ENCODE measurements around the gene CHCT1.

CHCT1 gene

DNA sequence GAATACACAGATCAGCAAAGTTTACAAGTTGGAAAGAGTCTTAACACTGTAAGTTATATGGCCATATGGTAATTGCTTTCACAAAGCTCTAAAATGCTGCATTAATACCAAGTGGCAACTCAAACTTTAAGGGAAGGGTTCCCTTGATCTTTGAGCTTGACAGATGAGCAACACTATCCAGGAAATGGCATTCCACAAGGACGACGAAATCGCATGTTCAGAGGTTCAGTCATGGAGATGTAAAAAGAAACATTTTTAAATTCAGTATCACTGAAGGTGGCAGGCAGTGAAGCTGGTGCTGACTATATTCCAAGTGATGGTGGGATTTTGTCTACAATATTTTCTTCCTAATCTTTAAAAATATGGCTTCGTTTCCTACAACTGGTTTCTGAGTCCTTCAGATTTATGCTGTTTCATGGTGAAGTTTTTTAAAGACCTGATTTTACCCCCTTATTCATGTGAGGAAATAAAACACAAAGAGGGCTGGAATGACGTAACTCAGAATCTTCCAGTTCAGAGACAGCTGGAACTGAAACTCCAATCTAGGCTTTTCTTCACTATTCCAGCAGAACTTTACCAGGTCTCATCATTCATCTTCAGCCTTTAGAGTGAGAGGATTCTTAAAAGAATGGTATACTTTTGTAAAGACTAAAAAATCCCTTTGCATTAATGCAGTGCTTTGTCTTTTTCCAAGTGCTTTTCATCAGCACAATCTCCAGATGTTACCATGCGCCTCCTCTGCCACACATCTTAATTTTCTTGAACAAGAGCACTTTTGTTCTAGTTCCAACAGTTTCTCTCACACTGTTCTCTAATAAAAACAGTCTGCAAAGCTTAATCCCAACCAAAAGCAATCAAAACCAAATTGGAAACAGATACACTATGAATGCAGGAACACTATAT, 20.2 kb downstream of the CHCT1 start:
- DNase-seq (ENCODE audit: low read depth in 2 of 2) = no peak

DNA sequence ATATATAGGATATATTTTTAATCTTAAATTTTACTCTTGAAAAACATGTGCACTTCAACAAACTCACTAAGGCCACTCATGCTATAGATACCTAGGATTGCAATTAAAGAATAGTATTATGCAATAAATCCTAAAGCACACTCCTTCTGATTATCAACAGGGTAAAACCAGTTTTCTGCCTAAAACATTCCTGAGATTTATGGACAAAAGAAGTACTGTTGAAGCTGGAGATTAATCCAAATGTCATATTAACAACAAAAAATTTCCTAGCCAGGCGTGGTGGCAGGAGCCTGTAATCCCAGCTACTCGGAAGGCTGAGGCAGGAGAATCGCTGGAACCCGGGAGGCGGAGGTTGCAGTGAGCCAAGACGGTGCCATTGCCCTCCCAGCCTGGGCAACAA, 21.4 kb downstream of the CHCT1 start:
- DNase-seq (ENCODE audit: low read depth in 2 of 2) = no peak

DNA sequence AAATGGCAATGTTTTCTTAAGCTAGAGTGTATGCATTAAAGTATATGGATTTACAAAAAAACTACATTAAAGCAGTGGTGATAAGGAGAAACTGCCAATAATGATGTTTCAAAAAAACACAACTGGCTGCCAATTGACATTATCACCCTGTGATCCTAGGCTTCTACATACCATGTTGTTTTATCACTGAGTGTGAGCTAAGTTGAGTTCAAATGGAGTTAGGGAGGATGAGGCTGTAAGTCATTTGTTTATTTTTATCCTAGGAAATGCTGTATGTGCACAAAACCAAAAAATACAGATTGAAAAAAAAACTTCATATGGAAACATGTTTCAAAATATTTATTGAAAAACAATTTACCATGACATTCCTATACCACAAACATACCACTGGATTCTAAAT, 22.9 kb downstream of the CHCT1 start:
- DNase-seq (ENCODE audit: low read depth in 2 of 2) = no peak

DNA sequence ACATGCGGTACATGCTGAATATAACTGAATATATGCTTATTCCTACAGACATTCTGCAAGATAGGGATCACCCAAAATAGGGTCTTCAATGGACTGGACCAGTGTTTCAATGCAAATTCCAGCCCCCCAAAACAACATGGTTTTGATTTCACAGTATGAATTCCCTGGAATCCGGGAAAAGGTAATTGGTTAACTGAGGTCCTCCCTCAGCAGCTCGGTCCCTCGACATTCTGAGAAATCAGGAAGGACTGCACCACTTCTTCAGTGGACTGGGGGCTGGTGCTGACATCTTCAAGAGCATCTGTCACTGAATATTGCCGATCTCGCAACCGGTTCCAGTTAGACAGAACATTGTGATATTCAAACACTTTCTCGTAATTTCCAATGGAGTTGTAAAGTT, 25.1 kb downstream of the CHCT1 start:
- DNase-seq (ENCODE audit: low read depth in 2 of 2) = no peak

DNA sequence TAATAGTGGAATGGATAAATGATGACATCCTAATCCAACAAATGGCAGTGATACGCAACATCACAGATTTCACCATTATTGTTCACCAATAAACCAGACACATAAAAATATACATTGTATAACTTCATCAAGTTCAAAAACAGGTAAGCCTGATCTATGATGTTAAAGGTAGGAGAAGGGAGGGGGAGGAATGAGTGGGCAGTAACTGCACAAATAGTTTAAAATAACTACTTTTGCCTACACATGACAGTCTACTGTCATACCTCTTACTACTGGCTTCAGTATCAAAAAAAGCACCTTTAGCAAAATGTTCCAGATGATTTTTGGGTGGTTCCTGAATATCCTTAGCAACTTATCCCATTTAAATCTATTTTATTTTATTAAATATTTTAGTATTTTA, 28.8 kb downstream of the CHCT1 start:
- no peak for DNase-seq (ENCODE audit: low read depth in 2 of 2)

DNA sequence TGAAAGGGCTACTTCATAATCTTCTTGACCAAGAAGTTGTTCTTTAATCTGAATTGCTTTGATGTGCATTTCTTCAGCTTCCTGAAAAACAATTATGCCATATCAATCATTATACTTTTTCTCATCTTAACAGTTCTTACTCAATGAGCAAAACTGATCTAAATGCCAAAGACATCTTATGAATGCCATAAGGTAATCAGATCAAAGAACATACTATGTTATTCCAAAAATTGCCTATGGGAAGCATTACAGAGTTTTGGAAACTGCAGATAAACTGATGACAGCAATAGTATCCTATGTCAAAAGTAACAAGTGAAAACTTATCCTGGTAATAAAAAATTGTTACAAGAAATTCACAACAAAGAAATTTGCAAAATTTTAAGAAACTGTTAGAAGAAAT, 29.7 kb downstream of the CHCT1 start:
- no peak for DNase-seq (ENCODE audit: low read depth in 2 of 2)

DNA sequence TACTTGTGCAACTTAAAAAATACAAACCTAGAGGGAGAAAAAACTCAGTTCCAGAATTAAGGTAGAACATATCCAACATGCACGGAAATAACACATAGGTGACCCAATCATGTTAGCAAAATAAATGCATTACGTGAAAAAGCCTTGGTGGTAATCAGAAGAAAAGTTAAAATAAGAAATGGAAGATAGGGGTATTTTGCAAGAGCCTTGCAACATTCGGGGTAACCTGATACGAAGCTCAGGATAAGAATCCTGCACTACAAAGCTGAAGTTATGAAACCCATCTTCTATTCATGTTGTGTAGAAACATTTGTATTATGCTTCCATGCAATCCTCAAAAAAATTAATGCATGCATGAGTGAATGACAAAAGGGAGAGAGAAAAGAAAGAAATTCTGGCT, 33.1 kb downstream of the CHCT1 start:
- DNase-seq (ENCODE audit: low read depth in 2 of 2) = no peak

DNA sequence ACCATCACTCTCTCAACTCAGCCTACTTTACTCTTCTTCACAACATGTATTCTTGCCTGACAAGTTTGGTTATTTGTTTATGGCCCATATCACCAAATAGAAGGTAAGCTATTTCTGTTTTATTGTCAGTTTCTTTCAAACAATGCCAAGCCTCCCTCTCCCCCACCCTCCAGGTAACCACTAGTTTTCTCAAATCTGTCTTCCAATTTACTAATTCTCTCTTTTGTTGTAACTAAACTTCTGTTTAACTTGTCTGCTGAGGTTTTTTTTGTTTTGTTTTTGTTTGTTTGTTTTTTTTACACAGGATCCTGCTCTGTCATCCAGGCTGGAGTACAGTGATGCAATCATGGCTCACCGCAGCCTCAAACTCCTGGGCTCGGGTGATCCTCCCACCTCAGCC, 34.9 kb downstream of the CHCT1 start:
- no peak for DNase-seq (ENCODE audit: low read depth in 2 of 2)

DNA sequence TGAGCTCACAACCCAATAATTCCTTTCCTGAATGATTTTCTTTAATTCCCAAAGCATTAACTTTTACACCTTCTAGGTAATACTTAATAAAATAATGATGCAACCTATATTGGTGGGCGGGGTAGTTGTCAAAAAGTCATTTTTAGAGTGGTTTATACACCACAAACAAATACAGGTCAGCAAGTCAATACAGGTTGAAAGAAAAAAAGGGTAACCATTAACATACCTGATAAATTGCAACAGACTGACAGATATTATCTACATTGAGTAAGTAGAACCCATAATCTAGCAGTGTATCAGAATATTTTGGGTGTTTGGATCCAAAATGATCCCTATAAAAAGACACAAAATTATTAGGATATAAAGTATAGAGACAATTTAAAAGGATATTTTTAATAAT, 39.3 kb downstream of the CHCT1 start:
- no peak for DNase-seq (ENCODE audit: low read depth in 2 of 2)

DNA sequence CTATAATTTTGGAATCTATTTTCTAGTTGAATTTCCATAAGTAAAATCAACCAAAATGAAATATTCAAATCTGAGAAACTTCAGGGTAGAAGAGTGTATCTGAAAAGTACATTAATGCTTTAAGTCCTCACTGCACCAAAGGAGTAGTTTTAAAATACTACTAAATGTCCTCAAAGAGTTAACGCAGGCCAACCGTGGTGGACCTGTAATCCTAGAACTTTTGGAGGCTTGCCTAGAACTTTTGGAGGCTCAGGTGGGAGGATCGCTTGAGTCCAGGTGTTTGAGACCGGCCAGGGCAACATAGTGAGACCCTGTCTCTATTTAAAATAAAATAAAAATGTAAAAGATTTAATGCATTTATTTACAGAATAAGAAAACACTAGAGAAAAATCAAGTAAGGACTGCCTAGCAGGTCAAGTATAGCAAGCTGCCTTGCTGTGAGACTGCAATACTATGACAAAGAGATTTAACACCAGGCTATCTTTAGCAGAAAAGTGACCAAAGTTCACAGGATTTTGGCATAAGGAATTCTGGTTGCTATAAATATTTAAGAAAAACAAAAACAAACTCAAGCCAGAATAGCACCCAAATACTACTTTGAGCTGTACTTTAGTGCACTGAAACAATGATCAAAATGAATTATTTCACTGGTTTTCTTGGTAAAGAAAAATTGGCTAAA, 41.0 kb downstream of the CHCT1 start:
- no peak for DNase-seq (ENCODE audit: low read depth in 2 of 2)

DNA sequence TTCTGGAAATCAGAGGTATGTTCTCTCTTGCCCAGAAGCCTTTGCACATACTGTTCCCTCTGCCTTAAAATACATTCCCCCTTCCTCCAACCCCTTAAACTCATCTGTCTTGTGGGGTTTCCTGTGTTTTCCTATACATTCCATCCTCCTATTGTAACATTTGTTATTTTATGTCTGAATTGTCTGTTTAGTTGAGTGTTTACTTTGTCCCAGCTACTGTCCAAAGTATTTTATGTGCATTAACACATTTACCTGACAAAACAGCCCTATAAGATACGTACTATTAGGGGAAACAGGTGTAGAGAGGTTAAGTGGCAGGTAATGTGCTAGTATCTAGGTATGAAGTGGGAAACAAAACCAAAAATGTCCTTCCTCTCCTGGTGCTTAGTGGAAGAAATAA, 42.1 kb downstream of the CHCT1 start:
- no peak for DNase-seq (ENCODE audit: low read depth in 2 of 2)

DNA sequence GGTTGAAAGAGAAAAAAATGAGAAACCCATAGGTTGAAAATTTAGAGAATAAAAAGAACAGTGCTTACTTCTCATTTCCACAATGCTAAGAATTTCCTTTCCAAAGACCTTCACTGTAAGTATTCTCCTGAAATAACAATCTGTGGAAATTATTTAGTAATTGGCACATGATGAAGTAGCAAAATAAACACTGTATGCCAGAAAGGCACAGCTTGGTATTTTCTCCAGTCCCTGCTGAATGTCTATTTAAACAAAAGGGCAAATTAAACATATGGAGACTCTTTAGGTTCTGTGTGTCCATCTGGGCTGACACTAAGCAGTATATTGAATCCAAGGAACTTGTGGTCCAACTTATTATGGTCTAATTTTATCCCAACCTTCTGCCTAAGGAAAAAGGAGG, 46.1 kb downstream of the CHCT1 start:
- DNase-seq (ENCODE audit: low read depth in 2 of 2) = no peak

DNA sequence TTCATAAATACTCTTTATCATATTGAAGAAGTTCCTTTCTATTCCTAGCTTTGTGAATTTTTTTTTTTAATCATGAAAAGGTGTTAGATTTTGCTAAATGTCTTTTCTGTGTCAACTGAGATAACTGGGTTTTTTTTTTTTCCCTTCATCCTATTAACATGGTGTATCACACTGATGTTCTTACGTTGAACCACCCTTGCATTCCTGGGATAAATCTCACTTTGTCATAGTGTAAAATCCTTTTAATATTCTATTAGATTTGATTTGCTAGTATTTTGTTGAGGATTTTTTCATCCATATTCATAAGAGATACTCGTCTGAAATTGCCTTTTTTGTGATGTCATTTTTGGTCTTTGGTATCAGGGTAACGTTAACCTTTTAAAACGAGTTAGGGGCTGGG, 49.2 kb downstream of the CHCT1 start:
- DNase-seq (ENCODE audit: low read depth in 2 of 2) = no peak

DNA sequence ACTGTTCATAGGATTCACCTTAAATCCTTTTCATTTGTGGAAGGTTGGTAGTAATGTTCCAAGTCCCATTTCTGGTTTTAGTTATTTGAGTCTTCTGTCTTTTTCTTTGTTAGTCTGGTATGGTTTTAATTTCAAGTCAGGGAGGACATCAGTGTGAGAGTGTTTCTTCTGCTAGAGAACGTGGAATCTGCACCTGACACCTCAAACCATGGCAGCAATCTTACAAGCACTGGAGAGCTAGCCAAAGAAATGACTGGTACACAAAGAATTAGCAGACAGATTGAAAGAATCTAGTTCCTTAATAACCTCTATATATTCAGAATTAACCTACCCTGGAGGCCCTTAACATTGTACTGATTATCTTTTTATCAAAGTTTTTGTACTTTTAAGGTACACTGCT, 50.2 kb downstream of the CHCT1 start:
- DNase-seq (ENCODE audit: low read depth in 2 of 2) = no peak

DNA sequence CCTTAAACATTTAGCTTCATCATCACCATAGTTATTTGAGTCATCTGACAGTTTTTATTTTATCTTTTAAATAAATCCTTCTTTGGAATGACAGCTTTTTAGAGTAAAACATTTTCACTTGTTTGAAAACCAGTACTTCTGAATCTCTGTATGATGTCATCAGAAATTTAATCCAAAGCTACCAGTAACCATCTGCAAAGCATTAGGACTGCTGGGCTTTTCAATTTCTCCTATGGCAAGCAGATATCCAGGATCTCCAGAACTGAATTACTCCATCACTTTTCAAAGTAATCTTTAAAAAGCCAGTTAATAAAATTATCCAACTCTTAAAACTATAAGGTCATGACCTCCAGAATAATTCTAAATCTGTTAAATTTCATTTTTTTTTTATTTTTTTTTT, 51.5 kb downstream of the CHCT1 start:
- no peak for DNase-seq (ENCODE audit: low read depth in 2 of 2)

All from activated CD4-positive, alpha-beta T cell treated with anti-CD3 and anti-CD28 coated beads for 24 hours (primary cell).